Stimulated activated naive CD4-positive, alpha-beta T cell (primary cell): ENCODE results near the gene PARD3.

Experiments used
- DNase-seq, 6 experiments: peaks; one replicate each; lab custom pipeline; 2025; lab: John Stamatoyannopoulos, UW

Gene PARD3

GRCh38 chr10:34689053-34689452 lies 126.0 kb downstream of the PARD3 start:
- no peak for DNase-seq

- DNase-seq: no peak
Observed at GRCh38 chr10:34687434-34688210, 127.5 kb downstream of the PARD3 start.

GRCh38 chr10:34682580-34682979 lies 132.5 kb downstream of the PARD3 start:
- no peak for DNase-seq

GRCh38 chr10:34681933-34682332 lies 133.2 kb downstream of the PARD3 start:
- no peak for DNase-seq

- no peak for DNase-seq
Observed at GRCh38 chr10:34679177-34679576, 135.9 kb downstream of the PARD3 start.

GRCh38 chr10:34677591-34677990 lies 137.5 kb downstream of the PARD3 start:
- no peak for DNase-seq

- DNase-seq: no peak
Observed at GRCh38 chr10:34677132-34677531, 138.0 kb downstream of the PARD3 start.

- DNase-seq: no peak
Observed at GRCh38 chr10:34674176-34674575, 140.9 kb downstream of the PARD3 start.

GRCh38 chr10:34670081-34670480 lies 145.0 kb downstream of the PARD3 start:
- DNase-seq: no peak

GRCh38 chr10:34669079-34669478 lies 146.0 kb downstream of the PARD3 start:
- no peak for DNase-seq

- no peak for DNase-seq
Observed at GRCh38 chr10:34667177-34667576, 147.9 kb downstream of the PARD3 start.

- DNase-seq: no peak
Observed at GRCh38 chr10:34666008-34666704, 148.9 kb downstream of the PARD3 start.

GRCh38 chr10:34664706-34665105 lies 150.4 kb downstream of the PARD3 start:
- DNase-seq: no peak

GRCh38 chr10:34661580-34661979 lies 153.5 kb downstream of the PARD3 start:
- DNase-seq: no peak

GRCh38 chr10:34658934-34659333 lies 156.2 kb downstream of the PARD3 start:
- no peak for DNase-seq

GRCh38 chr10:34656661-34657060 lies 158.4 kb downstream of the PARD3 start:
- no peak for DNase-seq

- DNase-seq: peak in 1 of 6 experiments; percentile 16
Observed at GRCh38 chr10:34655286-34656170, 159.6 kb downstream of the PARD3 start.

- no peak for DNase-seq
Observed at GRCh38 chr10:34654211-34654610, 160.9 kb downstream of the PARD3 start.

GRCh38 chr10:34653530-34653929 lies 161.6 kb downstream of the PARD3 start:
- no peak for DNase-seq

GRCh38 chr10:34651416-34652195 lies 163.5 kb downstream of the PARD3 start:
- no peak for DNase-seq

- no peak for DNase-seq
Observed at GRCh38 chr10:34650156-34650555, 164.9 kb downstream of the PARD3 start.

- DNase-seq: no peak
Observed at GRCh38 chr10:34649385-34649784, 165.7 kb downstream of the PARD3 start.
